Muscle of leg (tissue), 9 donors: ENCODE data around the gene RBM27. TPM values are rescaled to one million over a fixed set of nuclear protein-coding genes. Genes with fewer than 3 reads are reported as not detected.

Experiments used
- polyA plus RNA-seq, 8 donors: library from polyadenylated mRNA; unstranded; fragments of 120-200 nt; gene quantifications; one replicate each; pipeline versions ENCODE4 v1.2.1 to v1.2.3, GENCODE V29; 2013; ENCODE audit warnings: inconsistent platforms in 1 of 8, low replicate concordance in 1 of 8; ENCODE audit not compliant: insufficient read length in 8 of 8, insufficient read depth in 1 of 8
- total RNA-seq: library from RNA; stranded (reverse); fragments of 120-200 nt; gene quantifications from one replicate; pipeline ENCODE4 v1.2.4, GENCODE V29; 2013

The RBM27 gene
- total and polyA plus RNA-seq, 9 donors = 12.2 to 18.8 (median 15.2) TPM

Other genes with a start within 250 kb of the RBM27 start
- 0.18 TPM for gene PLAC8L1, start 98.0 kb upstream of the RBM27 start, total RNA-seq
- 1 to 10 TPM in 3 of 8 donors, under 1 TPM in 5; 0.41 to 1.3 (median 0.52) TPM for gene PLAC8L1, start 98.0 kb upstream of the RBM27 start, polyA plus RNA-seq
- 80.9 TPM for gene LARS1, start 21.0 kb upstream of the RBM27 start, total RNA-seq
- 100 to 1,000 TPM in 1 of 8 donors, 10 to 100 TPM in 7; 68.2 to 102 (median 86.8) TPM for gene LARS1, start 21.0 kb upstream of the RBM27 start, polyA plus RNA-seq
- 0.04 TPM for gene POU4F3, start 135.2 kb downstream of the RBM27 start, total RNA-seq
- gene POU4F3, start 135.2 kb downstream of the RBM27 start, polyA plus RNA-seq = under 1 TPM in 6 of 8 donors, not detected in 2; 0.06 to 0.12 (median 0.08) TPM
- gene TCERG1, start 243.7 kb downstream of the RBM27 start, total RNA-seq = 46.8 TPM
- 10 to 100 TPM; 49.1 to 93.3 (median 60.5) TPM for gene TCERG1, start 243.7 kb downstream of the RBM27 start, polyA plus RNA-seq